Karpas-422 (cell line): Measurements from ENCODE around the gene MAGOH. TPM values are rescaled to one million over a fixed set of nuclear protein-coding genes. Genes with fewer than 3 reads are reported as not detected.
"Not testable (repeated sequence)": the region's sequence is repeated elsewhere in the genome, so short reads cannot be mapped to it uniquely, and the experiment has no call there.

Source experiments
- DNase-seq: peaks from one replicate; pipeline ENCODE4 v3.0.0-alpha.2; 2015
- H2AFZ ChIP-seq: fragments of 200-600 bp; sonication (generic); 2 replicates; pipeline ENCODE4 v1.6.1; 2014; ENCODE audit warnings: antibody characterized with exemption, low read length, mixed read lengths
- H3K27ac ChIP-seq: fragments of 200-600 bp; sonication (generic); 2 replicates; pipeline ENCODE4 v1.5.1; 2014; ENCODE audit warnings: mild to moderate bottlenecking, low read length, moderate library complexity
- H3K27me3 ChIP-seq: fragments of 200-600 bp; sonication (generic); 2 replicates; pipeline ENCODE4 v1.6.1; 2014; ENCODE audit warnings: low read length, mixed read lengths
- H3K36me3 ChIP-seq: fragments of 200-600 bp; sonication (generic); 2 replicates; pipeline ENCODE4 v1.6.1; 2014; ENCODE audit warnings: low read length, mixed read lengths; ENCODE audit not compliant: insufficient read depth
- H3K4me1 ChIP-seq: fragments of 200-600 bp; sonication (generic); 2 replicates; pipeline ENCODE4 v1.6.1; 2014; ENCODE audit warnings: mild to moderate bottlenecking, low read length, mixed read lengths
- H3K4me2 ChIP-seq: fragments of 200-600 bp; sonication (generic); 2 replicates; pipeline ENCODE4 v1.6.1; 2014; ENCODE audit warnings: low read length, low read depth, mild to moderate bottlenecking; ENCODE audit not compliant: poor library complexity, severe bottlenecking
- H3K4me3 ChIP-seq: fragments of 200-600 bp; sonication (generic); 2 replicates; pipeline ENCODE4 v1.5.1; 2014; ENCODE audit warnings: mild to moderate bottlenecking, antibody characterized with exemption, low read length, mixed read lengths
- H3K79me2 ChIP-seq: fragments of 200-600 bp; sonication (generic); 2 replicates; pipeline ENCODE4 v1.6.1; 2014; ENCODE audit warnings: mild to moderate bottlenecking, low read length, mixed read lengths
- H3K9ac ChIP-seq: fragments of 200-600 bp; sonication (generic); 2 replicates; pipeline ENCODE4 v1.6.0; 2014; ENCODE audit warnings: low read length
- H3K9me2 ChIP-seq: fragments of 200-600 bp; sonication (generic), shearing (Covaris generic); replicated peaks from 2 replicates; pipeline ENCODE4 v1.6.0; 2014; ENCODE audit warnings: mild to moderate bottlenecking, low read length, moderate library complexity; ENCODE audit not compliant: insufficient read depth
- H3K9me3 ChIP-seq: fragments of 300-700, 200-600 bp; sonication (generic); 2 replicates; pipeline ENCODE4 v1.6.1; 2014; ENCODE audit warnings: low read length, mixed read lengths
- H4K20me1 ChIP-seq: fragments of 200-600 bp; sonication (generic); 2 replicates; pipeline ENCODE4 v1.6.1; 2014; ENCODE audit warnings: mild to moderate bottlenecking, antibody characterized with exemption, low read length, low read depth; ENCODE audit not compliant: insufficient read depth
- total RNA-seq: library from RNA; depleted of rRNA; stranded (reverse); fragments of >200 nt; shearing (Covaris generic); gene quantifications from 2 replicates; pipeline ENCODE4 v1.2.3, GENCODE V29; 2014; ENCODE audit warnings: low replicate concordance

Gene MAGOH
- total RNA-seq, 1 experiment from 2014 or later = 67.1 TPM

- peaks cover 72% of the 10 kb centered on the region for H3K36me3 ChIP-seq
- H3K9me2 ChIP-seq = no peaks in the 10 kb centered on the region
- no peaks in the 10 kb centered on the region for H4K20me1 ChIP-seq
- peaks cover 7% of the 10 kb centered on the region for H3K9me3 ChIP-seq
- no peak overlapping the region for H3K4me2 ChIP-seq
- no peak overlapping the region for H3K27ac ChIP-seq
- no peak overlapping the region for H3K4me3 ChIP-seq
- H3K79me2 ChIP-seq = peaks cover 18% of the 10 kb centered on the region
- DNase-seq = no peak
- no peaks in the 10 kb centered on the region for H3K4me1 ChIP-seq
- no peak overlapping the region for H2AFZ ChIP-seq
- no peaks in the 10 kb centered on the region for H3K27me3 ChIP-seq
- H3K9ac ChIP-seq = no peak overlapping the region
These were observed 30.6 kb downstream of the MAGOH start for GRCh38 chr1:53207726-53208125.

- no peaks in the 10 kb centered on the region for H3K4me1 ChIP-seq
- no peak for DNase-seq
- H3K9ac ChIP-seq = no peak overlapping the region
- H3K4me2 ChIP-seq = no peak overlapping the region
- no peak overlapping the region for H3K27ac ChIP-seq
- peaks cover 7% of the 10 kb centered on the region for H3K9me3 ChIP-seq
- peaks cover 18% of the 10 kb centered on the region for H3K79me2 ChIP-seq
- no peaks in the 10 kb centered on the region for H3K9me2 ChIP-seq
- no peaks in the 10 kb centered on the region for H4K20me1 ChIP-seq
- no peaks in the 10 kb centered on the region for H3K27me3 ChIP-seq
- peaks cover 80% of the 10 kb centered on the region for H3K36me3 ChIP-seq
- no peak overlapping the region for H3K4me3 ChIP-seq
- H2AFZ ChIP-seq = no peak overlapping the region
These were observed 31.5 kb downstream of the MAGOH start for GRCh38 chr1:53206735-53207379.

GRCh38 chr1:53206083-53206685 lies 32.1 kb downstream of the MAGOH start:
- not testable (repeated sequence) for H4K20me1 ChIP-seq, H3K4me3 ChIP-seq, H3K4me2 ChIP-seq, H3K9me2 ChIP-seq, H3K27ac ChIP-seq, H3K9ac ChIP-seq, H3K27me3 ChIP-seq, H3K4me1 ChIP-seq, H2AFZ ChIP-seq, H3K9me3 ChIP-seq
- H3K79me2 ChIP-seq = peaks cover 18% of the 10 kb centered on the region
- peaks cover 87% of the 10 kb centered on the region for H3K36me3 ChIP-seq
- peak; percentile 70 for DNase-seq

GRCh38 chr1:53205496-53205895 lies 32.8 kb downstream of the MAGOH start:
- not testable (repeated sequence) for H3K9ac ChIP-seq, H3K4me2 ChIP-seq, H3K4me1 ChIP-seq, H3K4me3 ChIP-seq, H3K27ac ChIP-seq, H3K9me3 ChIP-seq, H3K27me3 ChIP-seq, H3K9me2 ChIP-seq, H2AFZ ChIP-seq, H4K20me1 ChIP-seq, DNase-seq
- Histone ChIP-seq H3K79me2 (peaks cover 21% of the 10 kb centered on the region), H3K36me3 (peaks cover 90% of the 10 kb centered on the region)

GRCh38 chr1:53203466-53203865 lies 34.9 kb downstream of the MAGOH start:
- no peak overlapping the region for H3K4me3 ChIP-seq
- H3K79me2 ChIP-seq = peaks cover 34% of the 10 kb centered on the region
- no peak overlapping the region for H3K4me2 ChIP-seq
- DNase-seq = no peak
- no peaks in the 10 kb centered on the region for H4K20me1 ChIP-seq
- peaks cover 7% of the 10 kb centered on the region for H3K9me3 ChIP-seq
- peaks cover 12% of the 10 kb centered on the region for H3K4me1 ChIP-seq
- H3K27ac ChIP-seq = no peak overlapping the region
- no peak overlapping the region for H3K9ac ChIP-seq
- H2AFZ ChIP-seq = no peak overlapping the region
- H3K9me2 ChIP-seq = no peaks in the 10 kb centered on the region
- H3K27me3 ChIP-seq = no peaks in the 10 kb centered on the region
- H3K36me3 ChIP-seq = peaks cover 74% of the 10 kb centered on the region

GRCh38 chr1:53198241-53198651 lies 40.1 kb downstream of the MAGOH start:
- H3K4me3 ChIP-seq = peak overlapping the region; percentile 95
- H3K9me2 ChIP-seq = no peaks in the 10 kb centered on the region
- peak overlapping the region; percentile 97 for H3K4me2 ChIP-seq
- peak overlapping the region; percentile 67; the same call in 1 of the 2 replicates for H3K27ac ChIP-seq
- no peak overlapping the region for H2AFZ ChIP-seq
- H3K9me3 ChIP-seq = no peaks in the 10 kb centered on the region
- H3K36me3 ChIP-seq = peaks cover 25% of the 10 kb centered on the region
- DNase-seq = no peak
- H3K9ac ChIP-seq = peak overlapping the region; percentile 98
- no peaks in the 10 kb centered on the region for H3K27me3 ChIP-seq
- peaks cover 29% of the 10 kb centered on the region for H3K4me1 ChIP-seq
- peaks cover 34% of the 10 kb centered on the region for H3K79me2 ChIP-seq
- no peaks in the 10 kb centered on the region; the same call in 1 of the 2 replicates for H4K20me1 ChIP-seq

- Histone ChIP-seq H3K27me3 (no peaks in the 10 kb centered on the region), H3K27ac (peak overlapping the region; percentile 67), H3K9ac (peak overlapping the region; percentile 98), H3K79me2 (peaks cover 34% of the 10 kb centered on the region), H3K4me1 (peaks cover 29% of the 10 kb centered on the region), H3K4me3 (peak overlapping the region; percentile 95), H3K9me2 (no peaks in the 10 kb centered on the region), H2AFZ (no peak overlapping the region), H4K20me1 (no peaks in the 10 kb centered on the region; the same call in 1 of the 2 replicates), H3K36me3 (peaks cover 19% of the 10 kb centered on the region), H3K9me3 (no peaks in the 10 kb centered on the region), H3K4me2 (peak overlapping the region; percentile 97)
- peak; percentile 53 for DNase-seq
These were observed 40.8 kb downstream of the MAGOH start for GRCh38 chr1:53197291-53198200.
